Hepatocyte (in vitro differentiated cells): Measurements from ENCODE around the gene CISD3.

Experiments used
- EZH2 ChIP-seq: fragments of 200-600 bp; sonication (generic); IDR thresholded peaks from 2 replicates; pipeline ENCODE4 v1.6.1; 2016; ENCODE audit warnings: antibody characterized with exemption, mild to moderate bottlenecking, borderline replicate concordance
- EZH2phosphoT487 ChIP-seq: fragments of 200-600 bp; sonication (generic); IDR thresholded peaks from one replicate; pipeline ENCODE4 v1.6.1; 2018; ENCODE audit warnings: antibody characterized with exemption, mild to moderate bottlenecking, low read depth, moderate library complexity; ENCODE audit not compliant: unreplicated experiment, severe bottlenecking
- TF ChIP-seq, protein P1 (sequence below): fragments of 200-600 bp; sonication (generic); IDR thresholded peaks from 2 replicates; pipeline ENCODE4 v1.5.1; 2016; ENCODE audit warnings: antibody characterized with exemption, mild to moderate bottlenecking; ENCODE audit not compliant: poor library complexity

DNA sequence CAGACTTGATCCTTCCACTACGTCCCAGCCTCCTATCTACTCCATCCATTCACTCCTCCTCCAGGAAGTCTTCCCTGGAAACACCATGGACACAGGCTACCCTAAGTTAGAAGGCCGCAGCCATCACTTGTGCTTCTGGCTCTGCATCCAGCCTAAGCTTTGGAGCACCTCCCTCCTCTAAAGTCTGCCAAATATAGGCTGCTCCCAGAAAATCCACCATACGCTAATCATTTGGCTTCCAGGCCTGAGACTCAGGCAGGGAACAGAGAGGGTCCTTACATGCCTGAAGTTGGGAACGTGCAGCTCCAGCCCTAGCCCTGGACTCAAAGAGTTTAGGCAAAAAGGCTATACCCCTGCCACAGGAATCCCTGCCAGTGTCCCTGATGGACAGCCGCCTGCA, 11.3 kb downstream of the CISD3 start:
- TF ChIP-seq, protein P1, sequence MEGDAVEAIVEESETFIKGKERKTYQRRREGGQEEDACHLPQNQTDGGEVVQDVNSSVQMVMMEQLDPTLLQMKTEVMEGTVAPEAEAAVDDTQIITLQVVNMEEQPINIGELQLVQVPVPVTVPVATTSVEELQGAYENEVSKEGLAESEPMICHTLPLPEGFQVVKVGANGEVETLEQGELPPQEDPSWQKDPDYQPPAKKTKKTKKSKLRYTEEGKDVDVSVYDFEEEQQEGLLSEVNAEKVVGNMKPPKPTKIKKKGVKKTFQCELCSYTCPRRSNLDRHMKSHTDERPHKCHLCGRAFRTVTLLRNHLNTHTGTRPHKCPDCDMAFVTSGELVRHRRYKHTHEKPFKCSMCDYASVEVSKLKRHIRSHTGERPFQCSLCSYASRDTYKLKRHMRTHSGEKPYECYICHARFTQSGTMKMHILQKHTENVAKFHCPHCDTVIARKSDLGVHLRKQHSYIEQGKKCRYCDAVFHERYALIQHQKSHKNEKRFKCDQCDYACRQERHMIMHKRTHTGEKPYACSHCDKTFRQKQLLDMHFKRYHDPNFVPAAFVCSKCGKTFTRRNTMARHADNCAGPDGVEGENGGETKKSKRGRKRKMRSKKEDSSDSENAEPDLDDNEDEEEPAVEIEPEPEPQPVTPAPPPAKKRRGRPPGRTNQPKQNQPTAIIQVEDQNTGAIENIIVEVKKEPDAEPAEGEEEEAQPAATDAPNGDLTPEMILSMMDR: no peak
- TF ChIP-seq EZH2phosphoT487 (no peak), EZH2 (no peak)
